Gastrocnemius medialis (tissue), 4 donors: ENCODE data around the gene SMAD6.

Source experiments
- POLR2A ChIP-seq, 2 donors: fragments of 450-650 bp; IDR thresholded peaks; one replicate each; pipeline ENCODE4 v1.6.1; 2017; ENCODE audit warnings: antibody characterized with exemption in 2 of 2, mild to moderate bottlenecking in 2 of 2, moderate library complexity in 2 of 2
- TF ChIP-seq, protein P1 (sequence below), 5 experiments: fragments of 450-650 bp in 3 of 5; fragments of 200-600 bp in 2 of 5; sonication (generic) in 2 of 5; IDR thresholded peaks in 4 of 5; conservative IDR thresholded peaks in 1 of 5; 1 replicate in 4 of 5; 2 replicates in 1 of 5; pipeline ENCODE4 v1.5.1; 2016 to 2019; ENCODE audit warnings: antibody characterized with exemption in 5 of 5, mild to moderate bottlenecking in 3 of 5, moderate library complexity in 3 of 5

DNA sequence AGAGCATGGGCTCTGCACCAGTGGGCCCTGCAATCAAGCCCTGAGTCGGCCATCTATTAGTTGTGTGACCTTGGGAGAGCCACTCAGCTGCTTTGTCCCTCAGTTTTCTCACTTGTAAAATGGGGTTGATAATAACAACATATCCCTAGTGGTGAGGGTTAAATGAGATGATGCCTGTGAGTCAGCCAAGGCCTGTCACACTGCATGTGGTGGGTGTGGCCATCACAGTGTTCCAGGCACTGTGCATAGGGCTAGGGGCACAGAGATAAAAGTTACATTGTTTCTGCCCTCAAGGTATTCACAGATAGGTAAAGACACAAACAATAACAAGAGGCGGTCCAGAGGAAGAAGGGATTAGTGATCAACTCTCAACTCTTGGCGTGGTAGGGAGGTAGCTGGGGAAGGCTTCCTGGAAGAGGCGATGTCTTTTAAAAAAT, 19.5 kb downstream of the SMAD6 start:
- TF ChIP-seq, protein P1, sequence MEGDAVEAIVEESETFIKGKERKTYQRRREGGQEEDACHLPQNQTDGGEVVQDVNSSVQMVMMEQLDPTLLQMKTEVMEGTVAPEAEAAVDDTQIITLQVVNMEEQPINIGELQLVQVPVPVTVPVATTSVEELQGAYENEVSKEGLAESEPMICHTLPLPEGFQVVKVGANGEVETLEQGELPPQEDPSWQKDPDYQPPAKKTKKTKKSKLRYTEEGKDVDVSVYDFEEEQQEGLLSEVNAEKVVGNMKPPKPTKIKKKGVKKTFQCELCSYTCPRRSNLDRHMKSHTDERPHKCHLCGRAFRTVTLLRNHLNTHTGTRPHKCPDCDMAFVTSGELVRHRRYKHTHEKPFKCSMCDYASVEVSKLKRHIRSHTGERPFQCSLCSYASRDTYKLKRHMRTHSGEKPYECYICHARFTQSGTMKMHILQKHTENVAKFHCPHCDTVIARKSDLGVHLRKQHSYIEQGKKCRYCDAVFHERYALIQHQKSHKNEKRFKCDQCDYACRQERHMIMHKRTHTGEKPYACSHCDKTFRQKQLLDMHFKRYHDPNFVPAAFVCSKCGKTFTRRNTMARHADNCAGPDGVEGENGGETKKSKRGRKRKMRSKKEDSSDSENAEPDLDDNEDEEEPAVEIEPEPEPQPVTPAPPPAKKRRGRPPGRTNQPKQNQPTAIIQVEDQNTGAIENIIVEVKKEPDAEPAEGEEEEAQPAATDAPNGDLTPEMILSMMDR (IDR thresholded peaks at IDR 0.05 in 4 of 5, conservative IDR thresholded peaks at IDR 0.05 in 1 of 5), result no peak
- TF ChIP-seq POLR2A (IDR thresholded peaks at IDR 0.05), result no peak
